Umbilical cord (tissue), 2 donors: ENCODE results near the gene CALD1. TPM values are rescaled to one million over a fixed set of nuclear protein-coding genes. Genes with fewer than 3 reads are reported as not detected.

ENCODE experiments used
- DNase-seq: peaks from one replicate; pipeline ENCODE4 v3.0.0-alpha.2; 2015; ENCODE audit warnings: low spot score
- total RNA-seq: library from RNA; depleted of rRNA; stranded (reverse); fragments of >200 nt; gene quantifications from one replicate; pipeline ENCODE4 v1.2.3, GENCODE V29; 2014; ENCODE audit warnings: low replicate concordance; ENCODE audit not compliant: insufficient read depth

CALD1 gene
- total RNA-seq, 1 donor from 2014 or later: 1,052 TPM

DNA sequence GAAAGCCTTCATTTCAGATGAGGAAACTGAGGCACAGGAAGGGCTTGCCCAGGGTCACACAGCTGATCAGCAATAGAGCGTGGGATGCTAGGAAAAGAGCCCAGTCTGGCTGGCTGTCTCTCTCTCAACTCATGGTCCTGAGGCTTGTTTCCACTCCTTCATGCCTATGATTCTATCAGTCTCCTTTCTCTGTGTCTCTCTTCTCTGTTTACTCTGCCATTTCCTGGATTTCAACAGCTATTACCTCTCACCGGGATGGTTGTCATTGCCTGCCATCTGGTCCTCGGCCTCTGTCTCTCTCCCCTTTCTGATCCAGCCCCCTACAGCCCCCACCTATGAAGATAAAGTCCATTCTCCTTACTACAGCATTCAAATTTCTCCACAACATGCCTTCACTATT, 113.5 kb downstream of the CALD1 start:
- no peak for DNase-seq

GRCh38 chr7:134893920-134894319, 114.5 kb downstream of the CALD1 start:
- DNase-seq: no peak

GRCh38 chr7:134894928-134895327, 115.5 kb downstream of the CALD1 start:
- DNase-seq: no peak

DNA sequence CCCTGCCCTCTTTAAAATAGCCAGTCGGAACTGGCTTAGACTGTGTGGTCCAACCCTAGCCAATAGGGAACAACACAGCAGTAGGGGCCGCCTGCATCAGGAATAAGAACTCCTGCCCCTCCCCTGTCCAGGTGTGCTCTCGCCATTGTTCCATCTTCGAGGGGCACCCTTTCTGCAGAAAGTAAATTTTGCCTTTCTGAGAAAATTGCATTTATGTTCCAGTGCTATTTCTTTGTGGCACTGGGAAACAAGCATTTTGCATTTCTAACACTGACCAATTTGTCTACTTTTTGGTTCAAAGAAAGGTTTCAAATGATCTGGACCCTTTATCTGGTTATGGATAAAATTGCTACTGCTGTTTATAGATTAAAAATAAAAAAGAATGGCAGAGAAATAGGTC, 116.6 kb downstream of the CALD1 start:
- no peak for DNase-seq

DNA sequence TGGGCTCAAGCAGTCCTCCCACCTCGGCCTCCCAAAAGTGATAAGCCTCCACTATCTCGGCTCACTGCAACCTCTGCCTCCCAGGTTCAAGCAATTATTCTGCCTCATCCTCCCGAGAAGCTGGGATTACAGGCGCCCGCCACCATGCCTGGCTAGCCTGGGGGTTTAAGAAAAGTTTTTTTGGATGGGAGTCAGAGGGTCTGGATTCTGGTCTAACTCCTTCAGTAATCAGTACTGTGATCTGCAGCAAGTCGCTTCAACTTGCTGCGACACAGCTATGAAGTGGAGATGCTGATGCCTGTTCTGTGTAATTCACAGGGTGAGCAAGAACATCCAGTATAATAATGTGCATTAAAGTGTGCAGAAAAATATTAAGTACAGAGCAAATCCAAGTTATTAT, 118.5 kb downstream of the CALD1 start:
- no peak for DNase-seq

- no peak for DNase-seq
Measured at GRCh38 chr7:134899729-134900128, 120.3 kb downstream of the CALD1 start.

GRCh38 chr7:134900166-134900982, 120.9 kb downstream of the CALD1 start:
- no peak for DNase-seq

DNA sequence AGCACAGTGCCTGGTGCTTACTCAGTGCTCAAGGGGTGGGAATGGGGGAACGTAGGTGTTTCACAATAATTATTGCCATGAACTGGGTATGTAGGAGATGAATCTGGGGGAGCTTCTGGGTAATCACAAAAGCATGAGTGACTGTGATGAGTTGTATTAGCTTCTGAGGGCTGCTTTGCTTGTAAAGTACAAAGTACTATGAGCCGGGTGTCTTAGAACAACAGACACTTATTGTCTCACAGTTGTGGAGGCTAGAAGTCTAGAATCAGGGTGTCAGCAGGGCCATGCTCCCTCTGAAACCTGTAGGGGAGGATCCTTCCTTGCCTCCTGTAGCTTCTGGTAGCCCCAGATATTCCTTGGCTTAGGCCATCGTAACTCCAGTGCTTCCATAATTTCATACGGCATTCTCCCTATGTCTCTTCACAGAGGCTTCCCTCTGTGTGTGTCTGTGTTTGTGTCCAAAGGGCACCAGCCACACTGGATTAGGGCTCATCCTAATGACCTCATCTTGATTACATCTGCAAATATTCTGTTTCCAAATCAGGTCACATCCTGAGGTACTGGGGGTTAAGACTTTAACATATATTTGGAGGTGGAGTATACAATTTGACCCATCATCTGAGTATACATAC, 122.1 kb downstream of the CALD1 start:
- no peak for DNase-seq

- no peak for DNase-seq
Measured at GRCh38 chr7:134902058-134902457, 122.6 kb downstream of the CALD1 start.

GRCh38 chr7:134903073-134903790, 123.8 kb downstream of the CALD1 start:
- DNase-seq: no peak

GRCh38 chr7:134905375-134905774, 125.9 kb downstream of the CALD1 start:
- DNase-seq: peak; percentile 82

DNA sequence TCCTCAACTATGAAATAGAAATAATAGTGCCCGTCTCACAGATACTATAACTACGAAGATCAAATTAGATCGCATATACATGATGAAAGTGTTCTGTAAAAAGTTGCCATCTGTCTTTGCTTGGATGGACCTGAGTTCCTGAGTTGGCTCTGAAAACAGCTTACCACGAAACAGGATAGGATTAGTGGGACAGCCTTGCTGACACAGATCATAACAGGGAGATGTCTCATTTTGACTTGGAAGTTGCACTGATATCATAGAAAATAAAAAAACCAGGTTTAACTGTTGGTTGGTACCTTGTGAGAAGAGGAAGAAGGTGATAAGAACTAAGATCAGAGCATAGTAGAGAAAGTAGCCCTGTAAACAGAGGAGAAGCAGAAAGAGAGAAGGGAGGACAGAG, 127.6 kb downstream of the CALD1 start:
- no peak for DNase-seq

GRCh38 chr7:134907639-134908038, 128.2 kb downstream of the CALD1 start:
- DNase-seq: no peak

DNA sequence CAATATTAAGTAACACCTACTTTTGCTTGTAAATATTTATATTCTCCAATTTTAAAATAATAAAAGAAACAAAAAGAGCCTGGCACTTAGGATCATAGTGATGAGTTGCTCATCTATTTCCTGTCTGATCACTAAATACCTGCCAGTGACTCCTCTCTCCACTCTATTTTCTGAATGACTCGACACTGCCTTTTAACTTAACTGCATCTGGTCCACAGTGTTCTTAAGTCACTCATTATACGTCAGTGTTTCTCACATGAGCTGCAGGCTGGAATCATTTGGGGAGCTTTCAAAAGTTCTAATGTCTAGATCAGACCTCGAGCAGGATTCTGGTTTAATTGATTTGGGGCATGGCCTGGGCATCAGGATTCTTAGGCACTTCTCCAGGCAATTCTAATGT, 128.9 kb downstream of the CALD1 start:
- no peak for DNase-seq

- no peak for DNase-seq
Measured at GRCh38 chr7:134910214-134910890, 130.9 kb downstream of the CALD1 start.

GRCh38 chr7:134910968-134911367, 131.5 kb downstream of the CALD1 start:
- DNase-seq: no peak

GRCh38 chr7:134916171-134916883, 136.9 kb downstream of the CALD1 start:
- DNase-seq: peak; percentile 84

DNA sequence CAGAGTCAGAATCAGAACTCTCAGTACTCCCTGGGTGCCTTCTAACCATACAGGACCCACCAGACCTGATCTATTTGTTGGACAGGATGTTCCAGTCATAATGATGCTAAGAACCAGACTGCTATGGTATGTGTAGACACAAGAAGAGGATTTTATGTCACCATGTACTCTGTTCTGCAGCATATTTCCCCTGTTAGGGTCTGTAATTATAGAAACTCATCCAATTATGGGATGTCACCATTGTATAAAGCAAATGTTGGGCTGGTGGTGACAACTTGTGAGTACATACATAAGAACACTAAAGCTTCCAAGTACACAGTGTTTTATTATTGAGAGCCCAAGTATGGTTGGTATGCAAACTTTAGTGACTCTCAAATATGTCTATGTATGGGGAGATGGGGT, 139.8 kb downstream of the CALD1 start:
- DNase-seq: peak; percentile 66

- peak; percentile 97 for DNase-seq
Measured at GRCh38 chr7:134920026-134920753, 140.8 kb downstream of the CALD1 start.
